ENCODE data around the gene SRCAP.
A peak's percentile ranks its signal among the peaks of the same experiment; 100 is the strongest.

The SRCAP gene

GRCh38 chr16:30737794-30738648, 39.0 kb downstream of the SRCAP start:
- DNase-seq: no peak

DNA sequence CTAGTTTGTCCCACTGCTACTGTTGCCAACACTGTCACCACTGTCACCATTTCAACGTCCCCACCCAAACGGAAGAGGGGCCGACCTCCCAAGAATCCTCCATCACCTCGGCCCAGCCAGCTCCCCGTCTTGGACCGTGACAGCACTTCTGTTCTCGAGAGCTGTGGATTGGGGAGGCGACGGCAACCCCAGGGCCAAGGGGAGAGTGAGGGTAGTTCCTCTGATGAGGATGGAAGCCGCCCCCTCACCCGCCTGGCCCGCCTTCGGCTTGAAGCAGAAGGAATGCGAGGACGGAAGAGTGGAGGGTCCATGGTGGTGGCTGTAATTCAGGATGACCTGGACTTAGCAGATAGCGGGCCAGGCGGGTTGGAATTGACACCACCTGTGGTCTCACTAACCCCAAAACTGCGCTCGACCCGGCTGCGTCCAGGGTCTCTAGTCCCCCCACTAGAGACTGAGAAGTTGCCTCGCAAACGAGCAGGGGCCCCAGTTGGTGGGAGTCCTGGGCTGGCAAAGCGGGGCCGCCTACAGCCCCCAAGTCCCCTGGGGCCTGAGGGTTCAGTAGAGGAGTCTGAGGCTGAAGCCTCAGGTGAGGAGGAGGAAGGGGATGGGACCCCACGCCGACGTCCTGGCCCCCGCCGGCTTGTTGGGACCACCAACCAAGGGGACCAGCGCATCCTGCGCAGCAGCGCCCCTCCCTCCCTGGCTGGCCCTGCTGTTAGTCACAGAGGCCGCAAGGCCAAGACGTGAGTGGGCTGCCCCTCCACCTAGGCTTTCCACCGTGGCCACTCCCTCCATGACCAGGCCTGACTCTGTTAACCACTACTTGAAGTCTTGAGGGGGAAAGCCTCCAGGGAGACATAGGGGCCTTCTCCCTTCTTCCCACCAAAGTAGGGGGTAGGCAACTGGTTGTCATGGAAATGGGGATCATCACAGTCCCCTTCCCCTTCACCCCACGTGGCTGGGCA, 40.3 kb downstream of the SRCAP start:
- no peak for DNase-seq

GRCh38 chr16:30740364-30741251, 41.6 kb downstream of the SRCAP start:
- DNase-seq: no peak

GRCh38 chr16:30741461-30741914, 42.5 kb downstream of the SRCAP start:
- no peak for DNase-seq

- no peak for DNase-seq
These were observed 44.7 kb downstream of the SRCAP start for GRCh38 chr16:30743716-30744115.

DNA sequence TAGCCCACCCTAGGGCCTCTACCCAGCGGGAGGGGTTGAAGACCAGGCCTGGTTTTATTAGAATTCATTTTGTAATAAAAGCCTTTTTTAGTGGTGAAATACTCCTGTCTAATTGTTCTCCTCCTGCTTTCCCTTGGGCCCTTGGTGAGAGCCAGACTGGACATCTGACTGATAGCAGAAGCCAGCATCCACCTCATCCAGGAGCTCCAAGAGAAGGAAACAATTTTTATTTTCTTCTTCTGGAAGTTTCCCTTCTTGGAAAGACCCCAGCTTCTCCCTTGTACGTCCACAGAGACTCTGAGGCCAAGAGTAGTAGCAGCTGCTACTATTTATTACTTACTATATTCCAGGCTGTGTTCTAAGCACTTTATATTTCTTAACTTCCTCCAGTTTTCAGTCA, 45.2 kb downstream of the SRCAP start:
- no peak for DNase-seq

DNA sequence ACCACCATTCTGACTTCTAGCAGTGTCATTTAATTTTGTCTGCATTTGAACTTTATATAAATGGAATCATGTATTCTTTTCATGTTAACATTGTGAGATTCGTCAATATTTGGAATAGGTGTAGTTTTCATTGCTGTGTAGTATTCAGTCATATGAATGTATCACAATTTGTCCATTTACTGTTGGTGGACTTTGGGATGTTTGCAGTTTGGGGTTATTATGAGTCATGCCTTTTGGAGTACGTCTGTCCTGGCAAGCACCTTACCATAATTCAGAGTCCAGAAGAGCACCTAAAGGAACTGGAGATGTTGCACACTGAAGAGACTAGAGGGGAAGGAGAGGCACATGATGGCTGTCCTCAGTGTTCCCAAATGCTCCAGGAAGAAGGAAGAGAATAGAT, 46.1 kb downstream of the SRCAP start:
- no peak for DNase-seq

GRCh38 chr16:30746638-30747175, 47.7 kb downstream of the SRCAP start:
- DNase-seq: no peak

GRCh38 chr16:30747331-30747730, 48.4 kb downstream of the SRCAP start:
- no peak for DNase-seq

DNA sequence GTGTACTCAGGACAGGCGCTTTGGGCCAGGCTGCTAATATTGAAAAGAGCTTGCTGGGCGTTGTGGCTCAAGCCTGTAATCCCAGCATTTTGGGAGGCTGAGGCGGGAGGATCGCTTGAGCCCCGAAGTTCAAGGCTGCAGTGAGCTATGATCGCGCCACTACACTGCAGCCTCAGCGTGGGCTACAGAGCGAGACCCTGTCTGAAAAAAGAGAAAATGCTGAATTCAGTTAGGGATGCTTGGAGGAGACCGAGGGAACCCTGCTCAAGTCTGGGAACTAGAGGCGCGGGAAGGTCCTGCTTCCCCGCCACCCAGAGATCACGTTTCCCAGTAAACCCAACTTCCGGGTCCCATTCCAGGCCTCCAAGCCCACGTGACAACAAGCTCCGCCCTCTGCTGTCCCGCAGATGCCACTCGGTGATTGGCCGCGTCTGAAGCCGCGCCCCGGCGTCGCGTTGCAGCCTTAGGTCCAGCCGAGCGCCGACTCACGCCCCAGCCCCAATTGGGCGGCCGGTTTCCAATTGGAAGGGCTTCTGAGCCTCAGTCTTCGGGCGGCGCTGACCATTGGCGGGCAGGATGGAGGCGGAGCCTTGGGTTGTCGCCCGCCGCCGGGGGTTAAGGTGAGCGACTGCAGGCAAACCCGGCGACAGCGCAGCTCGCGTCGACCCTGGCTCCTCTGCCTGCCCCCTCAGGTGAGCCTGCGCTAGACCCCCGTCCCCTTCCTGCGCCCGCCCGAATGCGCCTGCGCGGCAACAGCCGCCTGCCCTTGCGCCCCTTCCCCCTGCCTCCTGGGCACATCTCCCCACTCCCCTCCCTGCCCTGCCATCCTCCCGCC, 49.0 kb downstream of the SRCAP start, which contains the start of gene PHKG2:
TSS of gene PHKG2 (plus strand) at position 627 of the 835 bp plus-strand sequence. CDS start 396 bp downstream, outside the sequence.
- peak; percentile 100 for DNase-seq

DNA sequence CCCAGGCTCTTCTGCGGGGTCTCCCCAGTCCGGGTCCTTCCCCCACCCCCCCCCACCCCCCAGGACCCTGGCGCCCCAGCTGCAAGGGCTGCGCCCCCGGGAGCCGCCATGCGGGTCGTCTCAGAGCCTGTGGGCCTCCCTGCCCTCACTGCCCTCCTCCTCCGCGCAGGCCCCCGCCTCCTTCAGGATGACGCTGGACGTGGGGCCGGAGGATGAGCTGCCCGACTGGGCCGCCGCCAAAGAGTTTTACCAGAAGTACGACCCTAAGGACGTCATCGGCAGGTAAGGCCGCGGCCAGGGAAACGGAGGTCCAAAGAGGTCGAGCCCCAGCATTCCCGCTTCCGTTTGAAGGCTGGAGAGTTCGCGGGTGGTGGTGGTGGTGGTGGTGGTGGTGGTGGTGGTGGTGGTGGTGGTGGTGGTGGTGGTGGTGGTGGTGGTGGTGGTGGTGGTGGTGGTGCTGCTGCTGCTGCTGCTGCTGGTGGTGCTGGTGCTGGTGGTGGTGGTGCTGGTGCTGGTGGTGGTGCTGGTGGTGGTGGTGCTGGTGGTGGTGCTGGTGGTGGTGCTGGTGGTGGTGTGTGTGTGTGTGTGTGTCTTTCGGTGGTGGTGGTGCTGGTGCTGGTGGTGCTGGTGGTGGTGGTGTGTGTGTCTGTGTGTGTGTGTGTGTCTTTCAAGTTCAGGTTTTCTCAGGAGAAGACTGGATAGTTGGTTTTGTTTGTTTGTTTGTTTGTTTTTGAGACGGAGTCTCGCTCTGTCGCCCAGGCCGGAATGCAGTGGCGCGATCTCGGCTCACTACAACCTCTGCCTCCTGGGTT, 49.9 kb downstream of the SRCAP start:
- DNase-seq: peak; percentile 59

- DNase-seq: no peak
These were observed 51.2 kb downstream of the SRCAP start for GRCh38 chr16:30750201-30750600.

DNA sequence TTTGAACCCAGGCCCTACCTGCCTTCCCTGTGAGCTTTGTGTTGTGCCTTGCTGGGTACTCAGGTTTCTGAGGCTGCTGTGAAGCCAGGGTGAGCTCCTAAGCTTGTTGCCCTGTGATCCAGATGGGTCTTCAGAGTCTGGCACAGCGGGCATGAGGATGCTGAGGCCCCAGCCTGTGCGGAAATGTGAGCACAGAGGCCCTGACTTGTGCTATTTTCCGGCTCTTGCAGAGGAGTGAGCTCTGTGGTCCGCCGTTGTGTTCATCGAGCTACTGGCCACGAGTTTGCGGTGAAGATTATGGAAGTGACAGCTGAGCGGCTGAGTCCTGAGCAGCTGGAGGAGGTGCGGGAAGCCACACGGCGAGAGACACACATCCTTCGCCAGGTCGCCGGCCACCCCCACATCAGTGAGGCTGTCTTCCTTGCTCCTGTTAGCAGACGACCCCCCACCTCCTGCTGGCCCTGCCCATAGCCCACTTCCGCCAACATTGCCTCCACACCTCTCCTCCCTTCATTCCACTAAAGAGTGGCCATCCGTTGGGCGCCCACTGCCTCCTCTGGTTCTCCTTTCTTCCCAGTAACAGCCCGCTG, 52.0 kb downstream of the SRCAP start:
- DNase-seq: no peak

GRCh38 chr16:30753596-30753995, 54.6 kb downstream of the SRCAP start:
- DNase-seq: no peak

- no peak for DNase-seq
These were observed 57.2 kb downstream of the SRCAP start for GRCh38 chr16:30755955-30756780.

GRCh38 chr16:30756781-30757100, 57.8 kb downstream of the SRCAP start:
- no peak for DNase-seq

DNA sequence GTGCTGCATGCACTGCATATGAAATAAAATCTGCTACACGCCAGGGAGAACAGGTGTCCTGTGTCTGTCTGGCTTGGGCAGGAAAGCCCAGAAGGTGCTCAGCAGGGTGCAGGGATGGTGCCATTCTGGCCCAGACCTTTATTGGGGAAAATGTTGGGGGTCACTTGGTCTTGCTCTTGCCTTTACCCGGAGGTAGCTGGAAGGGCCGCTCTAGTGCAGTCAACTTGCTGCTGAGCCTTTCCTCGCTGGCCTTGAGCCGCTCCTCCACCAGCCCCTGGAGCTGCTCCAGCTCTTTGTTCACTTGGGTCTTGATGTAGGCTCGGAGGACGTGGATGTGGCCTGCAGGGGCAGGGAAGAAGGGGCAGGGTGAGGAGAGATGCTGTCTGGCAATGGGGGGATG, 58.3 kb downstream of the SRCAP start:
- no peak for DNase-seq

DNA sequence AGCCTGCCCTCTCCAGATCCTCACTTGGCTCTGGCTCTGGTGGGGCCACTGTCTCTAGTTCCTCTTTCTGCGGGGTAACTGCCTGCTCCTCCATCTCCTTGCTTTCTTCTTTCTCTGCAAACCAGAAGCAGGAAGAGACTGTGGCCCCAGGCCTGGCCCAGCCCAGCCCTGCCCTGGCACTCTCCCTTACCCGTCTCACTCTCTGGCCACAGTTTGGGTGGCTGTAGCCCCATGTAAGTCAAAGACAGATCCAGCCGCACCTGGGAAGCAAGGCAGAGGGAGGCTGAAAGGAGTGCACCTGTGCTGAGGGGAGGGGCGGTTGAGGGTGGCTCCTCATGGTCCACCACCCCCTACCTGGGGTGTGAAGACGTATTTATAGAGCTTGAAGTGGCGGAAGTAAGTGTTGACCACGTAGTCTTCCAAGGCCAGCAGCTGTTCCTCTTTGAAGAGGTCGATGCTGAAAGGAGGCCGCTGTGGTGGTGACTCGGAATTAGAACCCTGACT, 60.1 kb downstream of the SRCAP start:
- no peak for DNase-seq

GRCh38 chr16:30760001-30760559, 61.1 kb downstream of the SRCAP start:
- DNase-seq: no peak
